Neutrophil (primary cell): ENCODE data around the gene KIAA1958.

ENCODE experiments used
- H3K27ac ChIP-seq: fragments of 200-600 bp; sonication (generic); 2 replicates; pipeline ENCODE4 v1.5.1; 2016; ENCODE audit warnings: mild to moderate bottlenecking, moderate library complexity
- H3K27me3 ChIP-seq: fragments of 200-600 bp; sonication (generic); 2 replicates; pipeline ENCODE4 v1.6.0; 2016; ENCODE audit warnings: mild to moderate bottlenecking
- H3K36me3 ChIP-seq: fragments of 200-600 bp; sonication (generic); 2 replicates; pipeline ENCODE4 v1.5.1; 2017
- H3K4me1 ChIP-seq, 2 experiments: fragments of 200-600 bp in 1 of 2; sonication (generic) in 1 of 2; 1 replicate in 1 of 2; 2 replicates in 1 of 2; pipeline versions ENCODE4 v1.5.1 to v1.6.1; 2013 to 2016; ENCODE audit warnings: low read depth in 1 of 2, low read length in 1 of 2, mild to moderate bottlenecking in 1 of 2, moderate library complexity in 1 of 2; ENCODE audit not compliant: control insufficient read depth in 1 of 2, insufficient read depth in 1 of 2
- H3K4me3 ChIP-seq, 2 experiments: fragments of 200-600 bp in 1 of 2; sonication (generic) in 1 of 2; 1 replicate in 1 of 2; 2 replicates in 1 of 2; pipeline ENCODE4 v1.5.1; 2013 to 2016; ENCODE audit warnings: low read depth in 1 of 2, low read length in 1 of 2, mild to moderate bottlenecking in 1 of 2, moderate library complexity in 1 of 2
- H3K9me3 ChIP-seq: fragments of 200-600 bp; sonication (generic); 2 replicates; pipeline ENCODE4 v1.5.1; 2016
- TF ChIP-seq, protein P1 (sequence below): fragments of 200-600 bp; sonication (generic); IDR thresholded peaks from 2 replicates; pipeline ENCODE4 v1.5.1; 2016; ENCODE audit warnings: antibody characterized with exemption

KIAA1958 gene

DNA sequence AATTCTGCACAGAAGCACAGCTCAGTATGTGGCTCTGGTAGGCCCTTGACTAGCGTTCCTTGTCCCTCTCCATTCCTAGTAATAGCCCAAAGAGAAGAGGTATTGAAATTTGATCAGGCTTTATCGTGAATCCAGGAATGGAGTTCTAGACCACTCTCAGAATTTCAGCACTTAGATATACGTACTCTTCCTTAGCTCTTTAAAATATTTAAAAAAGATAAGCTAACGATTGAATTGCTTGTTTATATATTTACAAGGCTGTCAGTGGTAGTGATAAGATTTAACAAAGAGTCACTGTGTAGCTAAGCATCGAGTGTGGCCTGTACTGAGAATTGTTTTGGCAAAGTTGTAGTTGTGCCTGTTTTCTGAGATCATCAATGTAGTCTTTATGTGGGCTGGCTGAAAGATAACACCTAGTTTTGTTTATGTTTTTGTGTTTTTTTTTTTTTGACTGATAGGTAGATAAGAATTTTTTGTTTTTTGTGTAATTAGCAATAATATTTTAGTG lies 2.5 kb downstream of the KIAA1958 start:
- no peak overlapping the region for H3K27ac ChIP-seq
- TF ChIP-seq, protein P1, sequence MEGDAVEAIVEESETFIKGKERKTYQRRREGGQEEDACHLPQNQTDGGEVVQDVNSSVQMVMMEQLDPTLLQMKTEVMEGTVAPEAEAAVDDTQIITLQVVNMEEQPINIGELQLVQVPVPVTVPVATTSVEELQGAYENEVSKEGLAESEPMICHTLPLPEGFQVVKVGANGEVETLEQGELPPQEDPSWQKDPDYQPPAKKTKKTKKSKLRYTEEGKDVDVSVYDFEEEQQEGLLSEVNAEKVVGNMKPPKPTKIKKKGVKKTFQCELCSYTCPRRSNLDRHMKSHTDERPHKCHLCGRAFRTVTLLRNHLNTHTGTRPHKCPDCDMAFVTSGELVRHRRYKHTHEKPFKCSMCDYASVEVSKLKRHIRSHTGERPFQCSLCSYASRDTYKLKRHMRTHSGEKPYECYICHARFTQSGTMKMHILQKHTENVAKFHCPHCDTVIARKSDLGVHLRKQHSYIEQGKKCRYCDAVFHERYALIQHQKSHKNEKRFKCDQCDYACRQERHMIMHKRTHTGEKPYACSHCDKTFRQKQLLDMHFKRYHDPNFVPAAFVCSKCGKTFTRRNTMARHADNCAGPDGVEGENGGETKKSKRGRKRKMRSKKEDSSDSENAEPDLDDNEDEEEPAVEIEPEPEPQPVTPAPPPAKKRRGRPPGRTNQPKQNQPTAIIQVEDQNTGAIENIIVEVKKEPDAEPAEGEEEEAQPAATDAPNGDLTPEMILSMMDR, result no peak
- no peaks in the 10 kb centered on the region for H3K9me3 ChIP-seq
- peaks cover 25 to 31% of the 10 kb centered on the region in 2 experiments for H3K4me1 ChIP-seq
- no peaks in the 10 kb centered on the region for H3K27me3 ChIP-seq
- no peaks in the 10 kb centered on the region for H3K36me3 ChIP-seq
- no peak overlapping the region for H3K4me3 ChIP-seq

DNA sequence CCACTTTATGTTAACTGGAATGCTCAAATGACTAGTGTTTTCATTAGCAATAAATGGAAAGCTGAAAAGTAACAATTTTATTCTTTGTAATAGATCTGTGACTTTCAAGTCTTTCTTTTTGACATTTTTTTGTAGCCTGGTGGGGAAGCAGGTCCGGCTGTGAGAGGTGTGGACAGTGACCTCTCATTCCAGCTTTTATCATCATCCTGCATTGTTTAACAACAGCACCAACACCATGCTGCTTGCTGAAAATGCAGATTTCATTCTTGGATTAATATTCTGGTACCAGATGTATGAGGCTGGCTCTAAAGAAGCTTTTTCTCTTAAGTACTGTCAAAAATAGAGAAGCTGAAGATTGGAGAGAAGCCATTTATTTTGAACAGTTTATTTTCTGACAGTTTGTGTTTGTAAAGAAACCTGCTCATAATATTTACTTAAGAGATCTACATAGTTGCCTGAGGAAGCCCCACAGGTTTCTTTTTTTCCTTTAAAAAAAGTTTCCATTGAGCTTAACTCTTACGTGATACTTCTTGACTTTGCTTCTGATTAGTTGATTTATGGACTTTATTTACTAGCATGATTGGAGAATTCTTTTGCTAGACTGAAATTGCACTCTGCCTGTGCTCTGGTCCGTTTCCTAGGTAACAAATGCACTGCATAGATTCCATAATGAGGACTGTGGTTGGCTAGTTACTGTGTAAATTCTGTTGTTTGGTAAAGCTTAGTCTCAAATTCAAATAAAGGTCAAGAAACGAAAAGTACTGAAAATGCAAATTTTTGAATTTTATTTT lies 3.4 kb downstream of the KIAA1958 start:
- H3K4me1 ChIP-seq, result peaks cover 28 to 36% of the 10 kb centered on the region in 2 experiments
- H3K27ac ChIP-seq, result no peak overlapping the region
- H3K27me3 ChIP-seq, result no peaks in the 10 kb centered on the region
- no peak overlapping the region for H3K4me3 ChIP-seq
- H3K9me3 ChIP-seq, result no peaks in the 10 kb centered on the region
- H3K36me3 ChIP-seq, result no peaks in the 10 kb centered on the region
- TF ChIP-seq, protein P1, result no peak

DNA sequence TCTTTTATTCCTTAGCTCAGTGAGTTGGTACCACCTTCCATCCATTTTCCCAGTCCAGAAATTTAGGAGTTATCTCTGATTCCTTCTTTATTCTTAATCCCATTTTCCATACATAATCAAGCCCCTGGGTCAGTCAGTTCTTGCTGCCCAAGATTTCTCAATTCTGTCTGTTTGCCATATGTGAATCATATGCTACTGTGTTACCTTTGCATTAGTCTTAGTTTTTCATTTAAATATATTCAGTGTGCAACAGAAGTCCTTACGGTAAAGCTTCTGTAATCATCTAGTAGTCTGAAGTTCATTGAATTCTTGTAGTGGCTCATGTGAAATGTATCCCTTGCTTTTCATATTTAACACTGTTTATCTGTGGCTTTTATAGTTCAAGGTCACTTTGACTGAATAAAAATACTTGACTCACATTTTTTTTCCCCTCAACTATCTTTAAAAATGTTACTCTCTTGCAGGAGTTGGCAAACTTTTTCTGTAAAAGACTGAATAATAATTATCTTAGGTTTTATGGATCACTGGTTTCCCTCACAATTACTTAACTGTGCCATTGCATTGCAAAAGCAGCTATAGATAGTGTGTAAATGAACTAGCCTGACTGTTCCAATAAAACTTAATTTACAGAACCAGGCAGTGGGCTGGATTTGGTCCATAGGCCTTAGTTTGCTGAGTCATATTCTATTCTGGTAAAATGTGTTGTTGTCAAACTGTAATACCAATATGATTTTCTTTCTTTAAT lies 6.9 kb downstream of the KIAA1958 start:
- Histone ChIP-seq H3K27me3 (no peaks in the 10 kb centered on the region), H3K4me1 (peaks cover 36 to 41% of the 10 kb centered on the region in 2 experiments), H3K4me3 (no peak overlapping the region), H3K27ac (no peak overlapping the region), H3K9me3 (no peaks in the 10 kb centered on the region), H3K36me3 (no peaks in the 10 kb centered on the region)
- TF ChIP-seq, protein P1, result no peak

DNA sequence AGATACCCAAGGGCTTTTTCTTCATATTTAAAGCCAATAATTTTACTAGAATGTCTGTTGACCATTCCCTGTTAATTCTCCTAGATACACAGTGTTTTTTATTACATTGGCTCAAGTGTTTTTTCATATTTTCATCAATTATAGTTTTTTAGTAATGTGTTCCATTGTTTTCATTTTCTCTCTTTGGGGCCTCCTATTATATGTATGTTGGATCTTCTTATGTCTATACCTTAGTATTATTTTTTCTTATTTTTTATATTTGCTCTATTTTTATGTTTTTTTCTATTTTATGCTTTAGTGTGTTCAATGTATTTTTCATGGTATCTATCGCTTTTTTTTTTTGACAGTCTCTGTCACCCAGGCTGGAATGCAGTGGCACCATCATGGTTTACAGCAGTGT lies 7.5 kb downstream of the KIAA1958 start:
- H3K36me3 ChIP-seq, result no peaks in the 10 kb centered on the region
- H3K27me3 ChIP-seq, result no peaks in the 10 kb centered on the region
- H3K4me3 ChIP-seq, result no peak overlapping the region
- no peaks in the 10 kb centered on the region for H3K9me3 ChIP-seq
- no peak overlapping the region for H3K27ac ChIP-seq
- TF ChIP-seq, protein P1, result no peak
- H3K4me1 ChIP-seq, result peaks cover 36 to 41% of the 10 kb centered on the region in 2 experiments

DNA sequence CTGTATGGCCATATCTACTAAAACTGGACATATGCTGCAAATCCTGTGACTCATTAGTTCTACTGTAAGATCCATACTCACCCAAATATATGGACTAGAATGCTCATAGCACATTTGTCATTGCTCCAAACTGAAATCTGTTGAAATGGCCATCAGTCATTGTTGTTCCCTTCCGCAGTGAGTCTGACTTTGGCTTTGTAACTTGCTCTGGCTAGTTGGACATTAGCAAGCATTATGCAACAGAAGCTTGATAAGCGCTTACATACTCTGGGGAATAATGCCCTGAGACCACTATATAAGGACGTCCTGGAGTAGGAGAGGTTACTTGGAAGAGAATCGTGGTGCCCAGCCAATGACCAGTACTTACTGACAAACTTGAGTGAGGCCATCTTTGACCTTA lies 9.0 kb downstream of the KIAA1958 start:
- Histone ChIP-seq H3K36me3 (no peaks in the 10 kb centered on the region), H3K27me3 (no peaks in the 10 kb centered on the region), H3K4me3 (no peak overlapping the region), H3K4me1 (peaks cover 36 to 41% of the 10 kb centered on the region in 2 experiments), H3K9me3 (no peaks in the 10 kb centered on the region), H3K27ac (peak overlapping the region; percentile 82)
- TF ChIP-seq, protein P1, result no peak
